Breast epithelium (tissue), 3 donors: ENCODE data around the gene STIM1.

Experiments used
- CTCF ChIP-seq, 3 donors: fragments of 450-650 bp; IDR thresholded peaks; one replicate each; pipeline ENCODE4 v1.5.1; 2016 to 2017; ENCODE audit warnings: antibody characterized with exemption in 3 of 3, mild to moderate bottlenecking in 3 of 3, moderate library complexity in 3 of 3
- POLR2A ChIP-seq: fragments of 450-650 bp; IDR thresholded peaks from one replicate; pipeline ENCODE4 v1.6.1; 2016; ENCODE audit warnings: antibody characterized with exemption, mild to moderate bottlenecking, moderate library complexity

- TF ChIP-seq CTCF (IDR thresholded peaks at IDR 0.05) (no peak), POLR2A (no peak)
These were observed 10.1 kb downstream of the STIM1 start for GRCh38 chr11:3865388-3866193.
